Breast epithelium (tissue), 4 donors: ENCODE results near the gene PDGFA. TPM values are rescaled to one million over a fixed set of nuclear protein-coding genes. Genes with fewer than 3 reads are reported as not detected.

Experiments used
- DNase-seq, 2 donors: peaks; one replicate each; pipeline ENCODE4 v3.0.0-alpha.2; 2019; ENCODE audit warnings: low spot score in 2 of 2
- H3K27ac ChIP-seq, 2 donors: fragments of 200-600 bp; sonication (generic) in 1 of 2; one replicate each; pipeline ENCODE4 v1.5.1; 2016 to 2019; ENCODE audit warnings: mild to moderate bottlenecking in 1 of 2
- H3K27me3 ChIP-seq, 2 donors: fragments of 200-600 bp; sonication (generic) in 1 of 2; one replicate each; pipeline versions ENCODE4 v1.5.1 to v1.6.0; 2017 to 2019; ENCODE audit warnings: control low read depth in 1 of 2, mild to moderate bottlenecking in 1 of 2
- H3K36me3 ChIP-seq: fragments of 200-600 bp; one replicate; pipeline ENCODE4 v1.5.1; 2019
- H3K4me1 ChIP-seq, 2 donors: fragments of 200-600 bp; sonication (generic); one replicate each; pipeline ENCODE4 v1.5.1; 2016 to 2019; ENCODE audit warnings: control low read depth in 1 of 2
- H3K4me3 ChIP-seq, 3 donors: fragments of 200-600 bp; sonication (generic); 1 replicate in 2 of 3; 2 replicates in 1 of 3; pipeline ENCODE4 v1.5.1; 2016 to 2019; ENCODE audit warnings: mild to moderate bottlenecking in 3 of 3, moderate library complexity in 2 of 3
- H3K9me3 ChIP-seq, 2 donors: fragments of 200-600 bp; sonication (generic) in 1 of 2; one replicate each; pipeline ENCODE4 v1.5.1; 2016 to 2019; ENCODE audit warnings: control low read depth in 1 of 2
- CTCF ChIP-seq, 3 donors: fragments of 450-650 bp; IDR thresholded peaks; one replicate each; pipeline ENCODE4 v1.5.1; 2016 to 2017; ENCODE audit warnings: antibody characterized with exemption in 3 of 3, mild to moderate bottlenecking in 3 of 3, moderate library complexity in 3 of 3
- POLR2A ChIP-seq: fragments of 450-650 bp; IDR thresholded peaks from one replicate; pipeline ENCODE4 v1.6.1; 2016; ENCODE audit warnings: antibody characterized with exemption, mild to moderate bottlenecking, moderate library complexity
- POLR2AphosphoS5 ChIP-seq, 3 donors: sonication (generic); formaldehyde crosslinking; IDR thresholded peaks; one replicate each; pipeline ENCODE4 v1.6.1; 2017; ENCODE audit warnings: antibody characterized with exemption in 3 of 3
- intact Hi-C: fragments of 100-400 bp; cut with DNase I; formaldehyde crosslinking; loops from one replicate; pipeline ENCODE4 v1.15.1; 2023; ENCODE audit warnings: low total_unique reads
- total RNA-seq, 3 donors: library from RNA; depleted of rRNA; stranded (reverse); fragments of >200 nt; gene quantifications; one replicate each; pipeline ENCODE4 v1.1.0, GENCODE V29; 2016

The PDGFA gene
- total RNA-seq, 3 donors from 2014 or later: 19.8 to 33.4 (median 31.2) TPM

DNA sequence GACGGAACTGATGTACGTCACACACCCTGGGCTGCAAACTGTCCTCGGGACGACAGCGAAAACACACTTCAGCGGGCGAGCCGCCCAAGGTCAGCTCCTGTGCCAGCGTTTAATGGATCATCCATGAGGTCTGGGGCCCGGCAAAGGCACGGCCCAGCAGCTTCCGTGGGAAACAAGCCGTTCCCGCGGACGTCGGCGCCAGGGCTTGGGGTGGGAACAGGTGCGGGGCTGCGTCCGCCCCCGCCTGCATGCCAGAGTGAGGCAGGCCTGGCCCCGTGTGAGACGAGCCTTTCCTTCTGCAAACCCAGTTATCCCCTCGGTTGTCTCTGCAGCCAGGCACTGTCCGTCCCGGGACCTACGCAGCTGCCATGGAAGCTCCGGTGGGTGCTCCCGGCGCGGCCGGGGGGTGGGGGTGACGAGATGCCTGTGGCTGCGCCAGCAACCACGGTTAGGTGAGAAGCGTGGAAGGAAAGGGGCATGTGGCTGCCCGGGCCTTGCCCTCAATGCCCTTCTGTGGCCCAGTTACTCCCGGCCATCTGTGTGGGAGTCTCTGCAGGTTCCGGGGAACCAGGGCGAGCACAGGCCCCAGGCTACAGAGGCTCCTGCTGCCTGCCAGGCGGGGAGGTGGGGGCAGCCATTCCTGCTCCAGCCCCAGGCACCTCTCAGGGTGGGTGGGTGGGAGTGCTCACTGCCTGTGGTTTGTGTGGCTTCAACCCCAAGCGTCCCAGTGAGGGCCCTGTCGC lies 42.2 kb upstream of the PDGFA start:
- Histone ChIP-seq H3K36me3 (no peaks in the 10 kb centered on the region), H3K4me1 (no peaks in the 10 kb centered on the region), H3K4me3 (no peak overlapping the region), H3K27ac (no peak overlapping the region), H3K27me3 (no peaks in the 10 kb centered on the region), H3K9me3 (no peaks in the 10 kb centered on the region)
- intact Hi-C loops: no loop called here
- TF ChIP-seq POLR2AphosphoS5 (IDR thresholded peaks at IDR 0.05) (no peak), CTCF (IDR thresholded peaks at IDR 0.05) (no peak), POLR2A (no peak)
- no peak for DNase-seq

- no peaks in the 10 kb centered on the region for H3K4me1 ChIP-seq
- H3K4me3 ChIP-seq: no peak overlapping the region
- no peaks in the 10 kb centered on the region for H3K27me3 ChIP-seq
- no peaks in the 10 kb centered on the region for H3K9me3 ChIP-seq
- H3K36me3 ChIP-seq: no peaks in the 10 kb centered on the region
- no peak overlapping the region for H3K27ac ChIP-seq
- intact Hi-C loops: no loop called here
- TF ChIP-seq CTCF (IDR thresholded peaks at IDR 0.05) (no peak), POLR2AphosphoS5 (IDR thresholded peaks at IDR 0.05) (no peak), POLR2A (no peak)
- DNase-seq: no peak
Measured at GRCh38 chr7:560966-561630, 41.5 kb upstream of the PDGFA start.

DNA sequence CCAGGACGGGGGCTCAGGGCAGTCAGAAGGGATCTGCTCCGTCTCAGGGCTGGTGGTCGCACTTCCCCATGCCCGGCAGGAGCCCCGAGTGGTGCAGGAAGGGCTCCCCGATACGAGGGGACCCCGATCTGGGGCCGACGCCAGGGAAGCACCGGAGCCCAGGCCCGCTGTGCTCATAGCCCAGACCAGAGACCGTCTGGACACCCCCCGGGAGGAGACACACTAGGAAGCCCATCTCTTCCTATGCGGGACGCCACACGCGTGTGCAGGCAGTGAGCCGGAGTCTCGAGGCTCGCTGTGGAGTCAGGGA lies 39.7 kb upstream of the PDGFA start:
- no peaks in the 10 kb centered on the region for H3K27me3 ChIP-seq
- no peak overlapping the region for H3K4me3 ChIP-seq
- no peaks in the 10 kb centered on the region for H3K4me1 ChIP-seq
- H3K9me3 ChIP-seq: no peaks in the 10 kb centered on the region
- intact Hi-C loops: no loop called here
- H3K36me3 ChIP-seq: no peaks in the 10 kb centered on the region
- no peak overlapping the region for H3K27ac ChIP-seq
- TF ChIP-seq POLR2AphosphoS5 (IDR thresholded peaks at IDR 0.05) (no peak), POLR2A (no peak), CTCF (IDR thresholded peaks at IDR 0.05) (no peak)
- no peak for DNase-seq

DNA sequence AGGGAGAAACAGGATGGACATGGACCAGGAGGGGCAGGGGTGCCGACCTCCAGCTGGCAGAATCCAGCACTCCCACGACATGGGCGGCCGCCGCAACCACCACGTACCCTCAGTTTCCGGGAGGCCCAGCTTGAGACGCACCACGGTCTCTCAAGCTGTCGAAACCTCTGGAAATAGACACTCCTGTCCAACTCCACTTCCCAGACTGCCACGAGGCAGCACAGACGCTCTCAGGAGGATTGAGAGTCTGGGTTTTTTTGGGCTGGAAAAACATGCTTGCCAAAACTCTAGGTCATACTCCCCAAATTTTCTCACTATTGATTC lies 37.9 kb upstream of the PDGFA start:
- TF ChIP-seq POLR2AphosphoS5 (IDR thresholded peaks at IDR 0.05) (no peak), POLR2A (no peak), CTCF (IDR thresholded peaks at IDR 0.05) (no peak)
- H3K9me3 ChIP-seq: no peaks in the 10 kb centered on the region

GRCh38 chr7:556837-557557 lies 37.4 kb upstream of the PDGFA start:
- H3K27ac ChIP-seq: peak overlapping the region in 1 of 2 donors; percentile 25
- no peaks in the 10 kb centered on the region for H3K36me3 ChIP-seq
- DNase-seq: no peak
- intact Hi-C loops: no loop called here
- no peaks in the 10 kb centered on the region for H3K27me3 ChIP-seq
- no peak overlapping the region for H3K4me3 ChIP-seq
- no peaks in the 10 kb centered on the region for H3K9me3 ChIP-seq
- H3K4me1 ChIP-seq: no peaks in the 10 kb centered on the region
- no peak for TF ChIP-seq POLR2AphosphoS5 (IDR thresholded peaks at IDR 0.05)
- TF ChIP-seq POLR2A: no peak
- TF ChIP-seq CTCF (IDR thresholded peaks at IDR 0.05): no peak

More for the DNA sequence above, 37.9 kb upstream of the PDGFA start:
- intact Hi-C loops: no loop called here
- H3K36me3 ChIP-seq: no peaks in the 10 kb centered on the region
- DNase-seq: no peak
- H3K4me1 ChIP-seq: no peaks in the 10 kb centered on the region
- no peaks in the 10 kb centered on the region for H3K27me3 ChIP-seq
- H3K27ac ChIP-seq: peak overlapping the region in 1 of 2 donors; percentile 25
- H3K4me3 ChIP-seq: no peak overlapping the region
